Measurements from ENCODE around the gene SRPK3. TPM values are rescaled to one million over a fixed set of nuclear protein-coding genes. Genes with fewer than 3 reads are reported as not detected.

Gene SRPK3
- total RNA-seq, 2 donors from 2014 or later, result 4.9 to 9.5 TPM

Other genes with a start within 250 kb of the SRPK3 start
- 10 to 100 TPM; 27.2 to 36.3 TPM for gene CCNQ, start 181.9 kb upstream of the SRPK3 start, total RNA-seq
- gene DUSP9, start 133.8 kb upstream of the SRPK3 start, total RNA-seq, result not detected
- gene PNCK, start 107.2 kb upstream of the SRPK3 start, total RNA-seq, result 1 to 10 TPM; 1.2 to 3.2 TPM
- gene SLC6A8, start 93.1 kb upstream of the SRPK3 start, total RNA-seq, result 10 to 100 TPM; 16.8 to 16.9 TPM
- gene BCAP31, start 56.7 kb upstream of the SRPK3 start, total RNA-seq, result 100 to 1,000 TPM in 1 of 2 donors, 10 to 100 TPM in 1; 82.7 to 104 TPM
- 10 to 100 TPM; 24.3 to 40.6 TPM for gene ABCD1, start 56.2 kb upstream of the SRPK3 start, total RNA-seq
- gene PLXNB3, start 16.8 kb upstream of the SRPK3 start, total RNA-seq, result 10 to 100 TPM; 40.8 to 52.2 TPM
- gene IDH3G, start 13.3 kb downstream of the SRPK3 start, total RNA-seq, result 10 to 100 TPM; 70.9 to 91.9 TPM
- gene SSR4, start 13.6 kb downstream of the SRPK3 start, total RNA-seq, result 100 to 1,000 TPM; 103 to 299 TPM
- 10 to 100 TPM in 1 of 2 donors, 1 to 10 TPM in 1; 4.4 to 11.6 TPM for gene PDZD4, start 49.5 kb downstream of the SRPK3 start, total RNA-seq
- 10 to 100 TPM in 1 of 2 donors, 1 to 10 TPM in 1; 1.1 to 18.3 TPM for gene L1CAM, start 105.1 kb downstream of the SRPK3 start, total RNA-seq
- gene AVPR2, start 123.6 kb downstream of the SRPK3 start, total RNA-seq, result not detected
- 10 to 100 TPM; 31.7 to 92.1 TPM for gene ARHGAP4, start 145.2 kb downstream of the SRPK3 start, total RNA-seq
- gene NAA10, start 154.0 kb downstream of the SRPK3 start, total RNA-seq, result 10 to 100 TPM; 60.1 to 66.4 TPM
- gene RENBP, start 163.6 kb downstream of the SRPK3 start, total RNA-seq, result 10 to 100 TPM; 11.2 to 21.4 TPM
- gene HCFC1, start 190.8 kb downstream of the SRPK3 start, total RNA-seq, result 10 to 100 TPM; 51.6 to 58.9 TPM
- gene TMEM187, start 191.7 kb downstream of the SRPK3 start, total RNA-seq, result 10 to 100 TPM in 1 of 2 donors, under 1 TPM in 1; 0.78 to 23.4 TPM
- 10 to 100 TPM; 71.0 to 83.9 TPM for gene IRAK1, start 238.9 kb downstream of the SRPK3 start, total RNA-seq

Measured in thoracic aorta (tissue), 2 donors.